Keratinocyte (primary cell): ENCODE results near the gene ZCCHC18.

Source experiments
- EZH2 ChIP-seq: IDR thresholded peaks from one replicate; pipeline ENCODE4 v1.6.1; 2012; ENCODE audit warnings: inconsistent platforms, mild to moderate bottlenecking, low read length, moderate library complexity
- TF ChIP-seq, protein P1 (sequence below), 3 experiments: IDR thresholded peaks in 1 of 3; conservative IDR thresholded peaks in 1 of 3; optimal IDR thresholded peaks in 1 of 3; 2 replicates in 2 of 3; 3 replicates in 1 of 3; pipeline versions ENCODE3 to v1.5.1; 2011; ENCODE audit warnings: low read length in 3 of 3, mild to moderate bottlenecking in 3 of 3, moderate library complexity in 2 of 3, control low read depth in 1 of 3, inconsistent platforms in 1 of 3; ENCODE audit not compliant: insufficient read depth in 2 of 3; ENCODE audit errors: extremely low read depth in 1 of 3

GRCh38 chrX:104122829-104123228, 10.5 kb downstream of the ZCCHC18 start:
- TF ChIP-seq, protein P1, sequence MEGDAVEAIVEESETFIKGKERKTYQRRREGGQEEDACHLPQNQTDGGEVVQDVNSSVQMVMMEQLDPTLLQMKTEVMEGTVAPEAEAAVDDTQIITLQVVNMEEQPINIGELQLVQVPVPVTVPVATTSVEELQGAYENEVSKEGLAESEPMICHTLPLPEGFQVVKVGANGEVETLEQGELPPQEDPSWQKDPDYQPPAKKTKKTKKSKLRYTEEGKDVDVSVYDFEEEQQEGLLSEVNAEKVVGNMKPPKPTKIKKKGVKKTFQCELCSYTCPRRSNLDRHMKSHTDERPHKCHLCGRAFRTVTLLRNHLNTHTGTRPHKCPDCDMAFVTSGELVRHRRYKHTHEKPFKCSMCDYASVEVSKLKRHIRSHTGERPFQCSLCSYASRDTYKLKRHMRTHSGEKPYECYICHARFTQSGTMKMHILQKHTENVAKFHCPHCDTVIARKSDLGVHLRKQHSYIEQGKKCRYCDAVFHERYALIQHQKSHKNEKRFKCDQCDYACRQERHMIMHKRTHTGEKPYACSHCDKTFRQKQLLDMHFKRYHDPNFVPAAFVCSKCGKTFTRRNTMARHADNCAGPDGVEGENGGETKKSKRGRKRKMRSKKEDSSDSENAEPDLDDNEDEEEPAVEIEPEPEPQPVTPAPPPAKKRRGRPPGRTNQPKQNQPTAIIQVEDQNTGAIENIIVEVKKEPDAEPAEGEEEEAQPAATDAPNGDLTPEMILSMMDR (optimal IDR thresholded peaks at IDR 0.05 in 1 of 3, IDR thresholded peaks at IDR 0.05 in 1 of 3, conservative IDR thresholded peaks at IDR 0.05 in 1 of 3; ENCODE audit: extremely low read depth in 1 of 3, insufficient read depth in 2 of 3, low read length in 3 of 3) = no peak
- TF ChIP-seq EZH2 = no peak
